Stimulated activated naive CD8-positive, alpha-beta T cell treated with anti-CD3 and anti-CD28 coated beads, Interleukin-15, amount 100 ng/mL, for 72 hours (primary cell): Measurements from ENCODE around the gene ZBTB7C.

ENCODE experiments used
- ATAC-seq: fragments of 150-1000 bp; cut with Tn5 transposase; 2 replicates; pipeline ENCODE4 v1.10.0; 2021; ENCODE audit warnings: mild to moderate bottlenecking, moderate library complexity
- DNase-seq, 2 donors: peaks; one replicate each; pipeline ENCODE4 v3.0.0; 2021 to 2022
- H3K27ac Mint-ChIP-seq, 2 donors: one replicate each; pipeline ENCODE4 v1.8.0; 2022; ENCODE audit warnings: mild to moderate bottlenecking in 2 of 2, mixed read lengths in 2 of 2, moderate library complexity in 2 of 2
- H3K27me3 Mint-ChIP-seq: one replicate; pipeline ENCODE4 v1.8.0; 2022; ENCODE audit warnings: mixed read lengths
- H3K4me1 Mint-ChIP-seq: one replicate; pipeline ENCODE4 v1.8.0; 2022; ENCODE audit warnings: mild to moderate bottlenecking, mixed read lengths
- H3K4me3 Mint-ChIP-seq, 2 donors: one replicate each; pipeline ENCODE4 v1.8.0; 2022; ENCODE audit warnings: mild to moderate bottlenecking in 2 of 2, mixed read lengths in 2 of 2, moderate library complexity in 1 of 2
- H3K9me3 Mint-ChIP-seq, 2 donors: one replicate each; pipeline ENCODE4 v1.8.0; 2022; ENCODE audit warnings: mixed read lengths in 2 of 2

The ZBTB7C gene

GRCh38 chr18:48039769-48040215, 369.4 kb downstream of the ZBTB7C start:
- no peaks in the 10 kb centered on the region for H3K9me3 Mint-ChIP-seq
- no peaks in the 10 kb centered on the region for H3K4me1 Mint-ChIP-seq
- ATAC-seq (no peak), DNase-seq (no peak)
- H3K4me3 Mint-ChIP-seq = no peak overlapping the region
- H3K27me3 Mint-ChIP-seq = no peaks in the 10 kb centered on the region
- H3K27ac Mint-ChIP-seq = no peak overlapping the region

- H3K9me3 Mint-ChIP-seq = no peaks in the 10 kb centered on the region
- no peak overlapping the region for H3K4me3 Mint-ChIP-seq
- no peak overlapping the region for H3K27ac Mint-ChIP-seq
- DNase-seq (no peak), ATAC-seq (no peak)
- H3K27me3 Mint-ChIP-seq = no peaks in the 10 kb centered on the region
- H3K4me1 Mint-ChIP-seq = no peaks in the 10 kb centered on the region
Observed at GRCh38 chr18:48038636-48039035, 370.5 kb downstream of the ZBTB7C start.

- H3K4me3 Mint-ChIP-seq = no peak overlapping the region
- no peaks in the 10 kb centered on the region for H3K27me3 Mint-ChIP-seq
- ATAC-seq = peak; percentile 31
Observed at GRCh38 chr18:48037481-48038271, 371.5 kb downstream of the ZBTB7C start.

GRCh38 chr18:48036641-48037421, 372.4 kb downstream of the ZBTB7C start:
- no peak for DNase-seq
- no peak for ATAC-seq
- Mint-ChIP-seq H3K27ac (no peak overlapping the region), H3K4me3 (no peak overlapping the region), H3K9me3 (no peaks in the 10 kb centered on the region), H3K4me1 (no peaks in the 10 kb centered on the region), H3K27me3 (no peaks in the 10 kb centered on the region)

More at GRCh38 chr18:48037481-48038271, 371.5 kb downstream of the ZBTB7C start:
- H3K4me1 Mint-ChIP-seq = no peaks in the 10 kb centered on the region
- no peak overlapping the region for H3K27ac Mint-ChIP-seq
- H3K9me3 Mint-ChIP-seq = no peaks in the 10 kb centered on the region
- DNase-seq = no peak

GRCh38 chr18:48036226-48036625, 373.0 kb downstream of the ZBTB7C start:
- Mint-ChIP-seq H3K27me3 (no peaks in the 10 kb centered on the region), H3K4me3 (no peak overlapping the region), H3K9me3 (no peaks in the 10 kb centered on the region), H3K27ac (no peak overlapping the region), H3K4me1 (no peaks in the 10 kb centered on the region)
- no peak for ATAC-seq
- no peak for DNase-seq

- ATAC-seq = no peak
- Mint-ChIP-seq H3K4me3 (no peak overlapping the region), H3K27ac (peak overlapping the region in 1 of 2 donors; percentile 18), H3K9me3 (no peaks in the 10 kb centered on the region), H3K27me3 (no peaks in the 10 kb centered on the region), H3K4me1 (no peaks in the 10 kb centered on the region)
- DNase-seq = no peak
Observed at GRCh38 chr18:48035556-48035860, 373.7 kb downstream of the ZBTB7C start.

GRCh38 chr18:48034651-48035555, 374.3 kb downstream of the ZBTB7C start:
- no peak for ATAC-seq
- no peak for DNase-seq
- no peak overlapping the region for H3K4me3 Mint-ChIP-seq

GRCh38 chr18:48033790-48034650, 375.2 kb downstream of the ZBTB7C start:
- H3K4me3 Mint-ChIP-seq = no peak overlapping the region
- no peaks in the 10 kb centered on the region for H3K27me3 Mint-ChIP-seq
- DNase-seq (no peak), ATAC-seq (no peak)
- no peaks in the 10 kb centered on the region for H3K9me3 Mint-ChIP-seq
- no peaks in the 10 kb centered on the region for H3K4me1 Mint-ChIP-seq
- H3K27ac Mint-ChIP-seq = no peak overlapping the region

More at GRCh38 chr18:48034651-48035555, 374.3 kb downstream of the ZBTB7C start:
- H3K4me1 Mint-ChIP-seq = no peaks in the 10 kb centered on the region
- H3K27me3 Mint-ChIP-seq = no peaks in the 10 kb centered on the region
- H3K9me3 Mint-ChIP-seq = no peaks in the 10 kb centered on the region
- H3K27ac Mint-ChIP-seq = peak overlapping the region; percentile 18 to 36

GRCh38 chr18:48032876-48033789, 376.1 kb downstream of the ZBTB7C start:
- no peak for DNase-seq
- H3K4me3 Mint-ChIP-seq = no peak overlapping the region
- H3K9me3 Mint-ChIP-seq = no peaks in the 10 kb centered on the region
- no peaks in the 10 kb centered on the region for H3K27me3 Mint-ChIP-seq
- no peaks in the 10 kb centered on the region for H3K4me1 Mint-ChIP-seq
- ATAC-seq = no peak
- peak overlapping the region in 1 of 2 donors; percentile 78 for H3K27ac Mint-ChIP-seq

- Mint-ChIP-seq H3K27me3 (no peaks in the 10 kb centered on the region), H3K4me1 (no peaks in the 10 kb centered on the region), H3K9me3 (no peaks in the 10 kb centered on the region), H3K27ac (no peak overlapping the region), H3K4me3 (no peak overlapping the region)
- DNase-seq = no peak
- ATAC-seq = no peak
Observed at GRCh38 chr18:48031641-48032040, 377.5 kb downstream of the ZBTB7C start.

GRCh38 chr18:48030616-48031480, 378.3 kb downstream of the ZBTB7C start:
- H3K27me3 Mint-ChIP-seq = no peaks in the 10 kb centered on the region
- no peak overlapping the region for H3K4me3 Mint-ChIP-seq
- no peak for ATAC-seq
- DNase-seq = no peak
- no peaks in the 10 kb centered on the region for H3K4me1 Mint-ChIP-seq
- H3K27ac Mint-ChIP-seq = peak overlapping the region; percentile 34 to 36
- H3K9me3 Mint-ChIP-seq = no peaks in the 10 kb centered on the region

GRCh38 chr18:48029296-48029986, 379.7 kb downstream of the ZBTB7C start:
- peak; percentile 50 for ATAC-seq

GRCh38 chr18:48028696-48029095, 380.5 kb downstream of the ZBTB7C start:
- ATAC-seq (no peak), DNase-seq (no peak)
- Mint-ChIP-seq H3K9me3 (no peaks in the 10 kb centered on the region), H3K4me3 (no peak overlapping the region), H3K27me3 (peaks cover 19% of the 10 kb centered on the region), H3K4me1 (no peaks in the 10 kb centered on the region), H3K27ac (peak overlapping the region in 1 of 2 donors; percentile 52)

More at GRCh38 chr18:48029296-48029986, 379.7 kb downstream of the ZBTB7C start:
- no peak overlapping the region for H3K4me3 Mint-ChIP-seq
- no peaks in the 10 kb centered on the region for H3K4me1 Mint-ChIP-seq
- peaks cover 12% of the 10 kb centered on the region for H3K27me3 Mint-ChIP-seq
- H3K27ac Mint-ChIP-seq = no peak overlapping the region
- DNase-seq = no peak
- no peaks in the 10 kb centered on the region for H3K9me3 Mint-ChIP-seq
